ENCODE results near the gene DNM1.

DNA sequence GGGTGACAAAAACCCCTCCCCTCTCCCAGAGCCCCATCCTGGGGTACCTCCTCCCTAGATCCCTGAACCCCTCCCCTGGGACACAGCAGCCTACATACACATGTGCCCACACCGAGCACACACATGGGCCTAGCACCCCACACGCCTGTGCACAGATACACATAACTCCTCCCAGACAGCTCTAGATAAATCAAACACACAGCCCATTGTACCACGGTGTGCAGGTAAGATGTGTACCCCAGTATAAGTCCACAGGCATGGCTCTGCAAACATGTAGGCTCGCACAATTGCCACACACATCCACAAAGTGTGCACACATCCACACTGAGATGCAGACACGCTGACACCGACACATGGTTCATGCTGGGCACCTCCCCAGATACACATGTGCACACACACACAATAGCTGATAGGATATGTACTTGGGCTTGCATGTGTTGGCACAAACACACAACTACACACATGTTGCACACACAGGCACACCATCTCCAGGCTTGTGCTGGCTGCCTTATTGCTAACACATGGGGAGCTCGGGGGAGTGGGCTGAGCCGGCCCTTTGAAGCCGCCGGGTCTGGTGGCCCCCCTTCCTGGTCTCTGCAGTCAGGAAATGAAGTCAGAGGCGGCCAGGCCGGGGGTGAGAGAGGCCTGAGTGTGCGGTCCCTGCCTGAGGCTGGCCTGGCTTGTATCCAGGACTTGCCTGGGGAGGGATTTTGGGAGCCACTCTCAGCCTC, 42.4 kb downstream of the DNM1 start:
- TF ChIP-seq CTCF (IDR thresholded peaks at IDR 0.05): no peak
- no peak for TF ChIP-seq POLR2A (IDR thresholded peaks at IDR 0.05)

Data from prostate gland (tissue), 2 donors.